A549 (cell line): ENCODE data around the gene ABHD5. TPM values are rescaled to one million over a fixed set of nuclear protein-coding genes. Genes with fewer than 3 reads are reported as not detected.

ENCODE experiments used
- ATAC-seq, 2 experiments: fragments of 200-7000 bp in 1 of 2; fragments of >200 bp in 1 of 2; cut with Nextera tagmentation in 1 of 2; cut with Tn5 transposase in 1 of 2; 3 replicates each; pipeline versions ENCODE4 v1.8.0 to v1.9.1; 2018 to 2020; ENCODE audit warnings: mild to moderate bottlenecking in 1 of 2, moderate library complexity in 1 of 2
- CTCF ChIA-PET: fragments of 300-600 bp; sonication (Branson Sonifier 250); formaldehyde crosslinking; extraction: SDS; loops from one replicate; lab custom pipeline; 2021; ENCODE audit warnings: antibody characterized with exemption, inconsistent platforms; lab: Yijun Ruan, JAX
- POLR2A ChIA-PET: fragments of 350-600 bp; formaldehyde crosslinking; extraction: SDS; loops from one replicate; lab custom pipeline; 2021; ENCODE audit warnings: antibody characterized with exemption, inconsistent platforms; lab: Yijun Ruan, JAX
- DNase-seq, 2 experiments: peaks; one replicate each; pipeline versions ENCODE4 v3.0.0 to v3.0.0-alpha.2; 2011 to 2016; ENCODE audit warnings: low read depth in 1 of 2, low spot score in 1 of 2
- FAIRE-seq: peaks from 2 replicates; lab custom pipeline; 2011; peaks lifted over from hg19 to GRCh38; lab: Jason Lieb, UNC
- H3K27ac ChIP-seq, 2 experiments: fragments of >200 bp; sonication (Bioruptor Twin); formaldehyde crosslinking; 3 replicates each; pipeline ENCODE4 v1.5.1; 2016 to 2017
- H3K4me1 ChIP-seq: fragments of >200 bp; sonication (Bioruptor Twin); formaldehyde crosslinking; 3 replicates; pipeline ENCODE4 v1.6.1; 2016
- H3K4me2 ChIP-seq: fragments of >200 bp; sonication (Bioruptor Twin); formaldehyde crosslinking; 3 replicates; pipeline ENCODE4 v1.6.1; 2016
- H3K4me3 ChIP-seq: fragments of >200 bp; sonication (Bioruptor Twin); formaldehyde crosslinking; 3 replicates; pipeline ENCODE4 v1.5.1; 2016
- H3K9me3 ChIP-seq: fragments of >200 bp; sonication (Bioruptor Twin); formaldehyde crosslinking; 3 replicates; pipeline ENCODE4 v1.6.1; 2016
- BCL3 ChIP-seq: fragments of >200 bp; sonication (Bioruptor Twin); formaldehyde crosslinking; IDR thresholded peaks from 3 replicates; pipeline ENCODE4 v1.6.1; 2016
- CBX2 ChIP-seq: fragments of 200-600 bp; sonication (generic); IDR thresholded peaks from 2 replicates; pipeline ENCODE4 v1.6.1; 2016; ENCODE audit warnings: low read depth, mild to moderate bottlenecking, borderline replicate concordance
- CBX8 ChIP-seq: fragments of 200-600 bp; sonication (generic); IDR thresholded peaks from 2 replicates; pipeline ENCODE4 v1.6.1; 2016
- CHD2 ChIP-seq: fragments of 150-350 bp; IDR thresholded peaks from 2 replicates; pipeline ENCODE4 v1.6.1; 2014; ENCODE audit warnings: low read length; ENCODE audit not compliant: partially characterized antibody
- E2F6 ChIP-seq: IDR thresholded peaks from 2 replicates; pipeline ENCODE4 v1.6.1; 2012; ENCODE audit warnings: low read depth, borderline replicate concordance
- ESRRA ChIP-seq: fragments of 150-350 bp; IDR thresholded peaks from 2 replicates; pipeline ENCODE4 v1.6.1; 2014; ENCODE audit warnings: mild to moderate bottlenecking, low read length, borderline replicate concordance
- FOSL2 ChIP-seq, 2 experiments: fragments of 450-650 bp in 1 of 2; fragments of >200 bp in 1 of 2; sonication (Bioruptor Twin) in 1 of 2; formaldehyde crosslinking; IDR thresholded peaks; 2 replicates each; pipeline versions ENCODE4 v1.5.0 to v1.6.1; 2016 to 2020; ENCODE audit warnings: mild to moderate bottlenecking in 1 of 2, moderate library complexity in 1 of 2
- HEYL ChIP-seq: fragments of 250-450 bp; sonication (Bioruptor Pico); IDR thresholded peaks from 2 replicates; pipeline ENCODE4 v1.8.0; 2021; ENCODE audit warnings: mild to moderate bottlenecking, moderate library complexity
- KDM1A ChIP-seq: fragments of 200-600 bp; sonication (generic); IDR thresholded peaks from 2 replicates; pipeline ENCODE4 v1.6.1; 2016; ENCODE audit warnings: low read depth, mild to moderate bottlenecking
- MAFK ChIP-seq: fragments of 450-650 bp; IDR thresholded peaks from 2 replicates; pipeline ENCODE4 v1.6.1; 2014; ENCODE audit not compliant: partially characterized antibody
- MAX ChIP-seq: IDR thresholded peaks from 2 replicates; pipeline ENCODE4 v1.6.1; 2012
- NPAS2 ChIP-seq: fragments of 250-450 bp; sonication (Bioruptor Pico); IDR thresholded peaks from 2 replicates; pipeline ENCODE4 v1.8.0; 2022; ENCODE audit warnings: mild to moderate bottlenecking, moderate library complexity, borderline replicate concordance
- NR3C1 ChIP-seq: fragments of >200 bp; sonication (Bioruptor Twin); formaldehyde crosslinking; IDR thresholded peaks from 3 replicates; pipeline ENCODE4 v1.6.1; 2017
- POLR2A ChIP-seq: IDR thresholded peaks from 2 replicates; pipeline ENCODE4 v1.6.1; 2012; ENCODE audit warnings: mild to moderate bottlenecking, low read length
- RAD21 ChIP-seq, 2 experiments: fragments of >200 bp in 1 of 2; sonication (Bioruptor Twin) in 1 of 2; formaldehyde crosslinking in 1 of 2; IDR thresholded peaks in 1 of 2; conservative IDR thresholded peaks in 1 of 2; 2 replicates in 1 of 2; 3 replicates in 1 of 2; pipeline ENCODE4 v1.6.1; 2012 to 2018; ENCODE audit warnings: inconsistent platforms in 1 of 2
- RARB ChIP-seq: fragments of 250-450 bp; sonication (Bioruptor Pico); IDR thresholded peaks from 2 replicates; pipeline ENCODE4 v1.8.0; 2021; ENCODE audit warnings: mild to moderate bottlenecking, moderate library complexity
- RCOR1 ChIP-seq: fragments of 150-350 bp; IDR thresholded peaks from 2 replicates; pipeline ENCODE4 v1.6.1; 2014; ENCODE audit warnings: antibody characterized with exemption, low read length, low read depth
- RFX5 ChIP-seq: fragments of 450-650 bp; IDR thresholded peaks from 2 replicates; pipeline ENCODE4 v1.7.1; 2014; ENCODE audit warnings: antibody characterized with exemption, mild to moderate bottlenecking, moderate library complexity
- RNF2 ChIP-seq: fragments of 200-600 bp; sonication (generic); IDR thresholded peaks from 2 replicates; pipeline ENCODE4 v1.6.1; 2016; ENCODE audit warnings: low read depth, mild to moderate bottlenecking, antibody characterized with exemption, moderate library complexity, borderline replicate concordance
- TP53 ChIP-seq: fragments of 250-450 bp; sonication (Bioruptor Pico); IDR thresholded peaks from 2 replicates; pipeline ENCODE4 v1.5.0; 2021; ENCODE audit warnings: mild to moderate bottlenecking, moderate library complexity
- USF2 ChIP-seq: fragments of 450-650 bp; IDR thresholded peaks from 2 replicates; pipeline ENCODE4 v1.6.1; 2014; ENCODE audit warnings: antibody characterized with exemption
- ZFP36 ChIP-seq: fragments of 450-650 bp; IDR thresholded peaks from 2 replicates; pipeline ENCODE4 v1.6.1; 2014; ENCODE audit warnings: borderline replicate concordance; ENCODE audit not compliant: partially characterized antibody
- ZNF302 ChIP-seq: fragments of 250-450 bp; sonication (Bioruptor Pico); IDR thresholded peaks from 2 replicates; pipeline ENCODE4 v1.9.0; 2021; ENCODE audit warnings: inconsistent platforms, mild to moderate bottlenecking, moderate library complexity
- WGBS: methylation state at CpG from one replicate; pipeline ENCODE4 v1.1.6; 2017; ENCODE audit errors: missing lambda C conversion rate; 5-methylcytosine and 5-hydroxymethylcytosine counted together
- polyA plus RNA-seq, 4 experiments: library from polyadenylated mRNA; depleted of rRNA in 3 of 4; stranded (reverse); fragments of >200 nt; fragmentation: RNase III in 1 of 4; extraction: RNeasy Plus Mini Kit Qiagen cat#74134 plus additional on column Dnase treatment in 1 of 4; gene quantifications; 2 replicates in 3 of 4; 3 replicates in 1 of 4; pipeline ENCODE4 v1.2.3, GENCODE V29; 2011 to 2017
- TF ChIP-seq, protein P1 (sequence below): fragments of >200 bp; sonication (Bioruptor Twin); formaldehyde crosslinking; IDR thresholded peaks from 2 replicates; pipeline ENCODE4 v1.6.1; 2016
- TF ChIP-seq, protein P2 (sequence below): fragments of 150-350 bp; IDR thresholded peaks from 2 replicates; pipeline ENCODE4 v1.6.1; 2014; ENCODE audit warnings: low read depth, mild to moderate bottlenecking, low read length

ABHD5 gene
- polyA plus RNA-seq, 2 of the 4 experiments (the other 2 are of a cell fraction), result 16.6 to 17.8 TPM

GRCh38 chr3:43648957-43649356 is 41.8 kb upstream of the ABHD5 start:
- CTCF ChIA-PET, result no interaction called here
- TF ChIP-seq RAD21 (conservative IDR thresholded peaks at IDR 0.05 in 1 of 2, IDR thresholded peaks at IDR 0.05 in 1 of 2), result no peak
- no peak for TF ChIP-seq ZFP36
- no peak for TF ChIP-seq CBX8
- TF ChIP-seq NPAS2 (CRISPR knock-in tag), result no peak
- no peak for TF ChIP-seq HEYL (CRISPR knock-in tag)
- TF ChIP-seq FOSL2 (IDR thresholded peaks at IDR 0.05), result no peak
- no peak for TF ChIP-seq FOSL2 (CRISPR knock-in tag; IDR thresholded peaks at IDR 0.05)
- TF ChIP-seq NR3C1, result no peak
- TF ChIP-seq, protein P1, sequence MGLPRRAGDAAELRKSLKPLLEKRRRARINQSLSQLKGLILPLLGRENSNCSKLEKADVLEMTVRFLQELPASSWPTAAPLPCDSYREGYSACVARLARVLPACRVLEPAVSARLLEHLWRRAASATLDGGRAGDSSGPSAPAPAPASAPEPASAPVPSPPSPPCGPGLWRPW, result no peak
- no peak for TF ChIP-seq RCOR1
- TF ChIP-seq CBX2, result no peak
- TF ChIP-seq POLR2A, result no peak
- no peak overlapping the region for H3K4me2 ChIP-seq

DNA sequence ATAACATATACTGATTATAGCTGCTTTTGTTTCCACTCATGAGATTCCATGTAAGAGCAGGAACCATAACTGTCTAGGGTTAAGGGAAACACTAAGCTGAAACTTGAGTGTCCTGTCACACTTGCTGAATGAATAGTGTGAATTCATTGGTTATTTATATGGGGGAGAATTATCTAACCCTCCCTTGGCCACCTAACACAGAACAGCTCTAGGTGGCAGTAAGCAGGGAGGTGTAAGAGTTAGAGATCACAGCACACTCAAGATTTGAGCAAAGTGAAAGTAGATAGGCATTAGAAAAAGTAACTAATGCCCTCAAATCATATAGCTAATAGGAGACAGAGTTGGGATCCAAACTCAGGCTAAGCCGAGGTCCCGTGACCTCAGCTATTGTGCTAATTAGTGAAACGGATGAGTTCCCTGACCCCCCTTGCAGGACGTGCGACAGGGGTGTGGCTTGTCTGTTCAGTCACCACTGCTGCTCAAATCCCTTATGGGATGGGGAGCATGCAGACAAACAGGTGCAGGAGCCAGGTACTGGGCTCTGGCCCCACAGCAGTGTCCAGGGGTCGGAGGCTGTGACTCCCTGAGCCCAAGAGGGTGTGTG is 41.3 kb upstream of the ABHD5 start:
- Histone ChIP-seq H3K4me3 (no peak overlapping the region), H3K4me1 (peaks cover 20% of the 10 kb centered on the region), H3K4me2 (no peak overlapping the region), H3K27ac (no peak overlapping the region), H3K9me3 (no peaks in the 10 kb centered on the region)
- CTCF ChIA-PET, result no interaction called here
- FAIRE-seq (no peak), ATAC-seq (0 out of 6 replicates have a peak, but pooled peaks of 1 of the 2 experiments have one; percentile 39), DNase-seq (no peak)
- TF ChIP-seq CBX2, result no peak
- no peak for TF ChIP-seq CBX8
- no peak for TF ChIP-seq RARB (CRISPR knock-in tag)
- TF ChIP-seq RCOR1, result no peak
- no peak for TF ChIP-seq MAX
- no peak for TF ChIP-seq RFX5
- TF ChIP-seq POLR2A, result no peak
- TF ChIP-seq E2F6, result no peak
- no peak for TF ChIP-seq TP53 (CRISPR knock-in tag)
- no peak for TF ChIP-seq KDM1A
- no peak for TF ChIP-seq ESRRA
- no peak for TF ChIP-seq ZNF302 (CRISPR knock-in tag)
- TF ChIP-seq MAFK, result no peak
- TF ChIP-seq USF2, result no peak
- no peak for TF ChIP-seq RNF2
- TF ChIP-seq, protein P2, sequence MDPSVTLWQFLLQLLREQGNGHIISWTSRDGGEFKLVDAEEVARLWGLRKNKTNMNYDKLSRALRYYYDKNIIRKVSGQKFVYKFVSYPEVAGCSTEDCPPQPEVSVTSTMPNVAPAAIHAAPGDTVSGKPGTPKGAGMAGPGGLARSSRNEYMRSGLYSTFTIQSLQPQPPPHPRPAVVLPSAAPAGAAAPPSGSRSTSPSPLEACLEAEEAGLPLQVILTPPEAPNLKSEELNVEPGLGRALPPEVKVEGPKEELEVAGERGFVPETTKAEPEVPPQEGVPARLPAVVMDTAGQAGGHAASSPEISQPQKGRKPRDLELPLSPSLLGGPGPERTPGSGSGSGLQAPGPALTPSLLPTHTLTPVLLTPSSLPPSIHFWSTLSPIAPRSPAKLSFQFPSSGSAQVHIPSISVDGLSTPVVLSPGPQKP, result no peak
- TF ChIP-seq CHD2, result no peak
- TF ChIP-seq BCL3, result no peak
- WGBS, result 86% methylated on average over 6 of the region's 6 CpGs
- POLR2A ChIA-PET, result no interaction called here

More at GRCh38 chr3:43648957-43649356, 41.8 kb upstream of the ABHD5 start:
- Histone ChIP-seq H3K4me1 (peaks cover 20% of the 10 kb centered on the region), H3K27ac (no peak overlapping the region), H3K9me3 (no peaks in the 10 kb centered on the region), H3K4me3 (no peak overlapping the region)
- 92% methylated on average over 3 of the region's 3 CpGs for WGBS
- DNase-seq (no peak), ATAC-seq (no peak), FAIRE-seq (no peak)
- POLR2A ChIA-PET, result no interaction called here
